GM19023 (cell line): ENCODE measurements around the gene CFAP126.
"Not testable (repeated sequence)": the region's sequence is repeated elsewhere in the genome, so short reads cannot be mapped to it uniquely, and the experiment has no call there.

ENCODE experiments used
- ATAC-seq: cut with Tn5 transposase; IDR thresholded peaks from one replicate; pipeline ENCODE4 v1.9.1; 2021; ENCODE audit warnings: mild to moderate bottlenecking, moderate library complexity; ENCODE audit not compliant: unreplicated experiment

Gene CFAP126

DNA sequence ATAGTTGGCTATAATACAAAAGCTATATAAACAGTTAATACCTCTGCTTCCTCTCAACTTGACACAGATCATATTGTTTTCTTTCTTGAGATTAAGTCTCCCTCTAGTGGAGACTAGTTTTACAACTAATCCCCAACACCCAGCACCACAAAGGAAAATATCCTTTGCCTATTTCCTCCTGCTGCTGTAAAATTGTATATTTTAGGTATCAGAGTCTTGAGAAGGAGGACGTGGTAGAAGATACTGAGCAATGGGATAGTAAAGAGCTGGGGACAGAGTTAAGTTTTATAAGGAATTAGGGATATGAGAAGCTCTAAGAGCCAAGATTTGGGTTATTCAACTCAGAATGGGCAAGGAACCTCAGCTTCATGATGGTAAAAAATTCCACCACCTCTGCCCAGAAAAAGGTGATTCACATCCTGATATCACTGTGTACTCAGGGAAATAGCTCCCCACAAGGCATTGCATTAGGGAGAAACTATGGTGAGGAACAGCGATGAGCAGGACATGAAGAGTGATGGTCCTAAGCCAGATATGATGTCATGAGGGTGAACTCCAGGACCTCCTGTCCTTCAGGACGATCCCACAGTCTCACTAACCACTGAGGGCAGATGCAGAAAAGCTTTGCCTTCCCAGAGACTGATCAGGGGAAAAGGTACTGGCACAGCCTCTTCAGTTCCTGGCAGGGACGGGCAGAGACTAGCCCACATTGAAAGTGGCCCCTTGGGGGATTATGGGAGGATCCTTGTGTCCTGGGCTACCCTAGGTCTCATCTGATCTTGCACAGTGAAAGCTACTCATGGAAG, 14.7 kb upstream of the CFAP126 start:
- ATAC-seq: no peak

DNA sequence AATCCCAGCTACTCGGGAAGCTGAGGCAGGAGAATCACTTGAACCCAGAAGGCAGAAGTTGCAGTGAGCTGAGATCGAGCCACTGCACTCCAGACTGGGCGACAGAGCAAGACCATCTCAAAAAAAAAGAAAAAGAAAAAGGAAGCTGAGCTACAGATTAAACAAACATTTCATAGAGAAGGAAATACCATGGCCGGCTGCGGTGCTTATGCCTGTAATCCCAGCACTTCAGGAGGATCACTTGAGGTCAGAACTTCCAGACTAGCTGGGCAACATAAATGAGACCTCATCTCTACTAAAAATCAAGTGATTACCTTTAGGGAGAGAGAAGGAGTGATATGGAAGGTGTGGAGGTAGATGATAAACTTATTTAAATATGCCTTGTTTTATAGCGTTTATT, 14.0 kb upstream of the CFAP126 start:
- no peak for ATAC-seq

DNA sequence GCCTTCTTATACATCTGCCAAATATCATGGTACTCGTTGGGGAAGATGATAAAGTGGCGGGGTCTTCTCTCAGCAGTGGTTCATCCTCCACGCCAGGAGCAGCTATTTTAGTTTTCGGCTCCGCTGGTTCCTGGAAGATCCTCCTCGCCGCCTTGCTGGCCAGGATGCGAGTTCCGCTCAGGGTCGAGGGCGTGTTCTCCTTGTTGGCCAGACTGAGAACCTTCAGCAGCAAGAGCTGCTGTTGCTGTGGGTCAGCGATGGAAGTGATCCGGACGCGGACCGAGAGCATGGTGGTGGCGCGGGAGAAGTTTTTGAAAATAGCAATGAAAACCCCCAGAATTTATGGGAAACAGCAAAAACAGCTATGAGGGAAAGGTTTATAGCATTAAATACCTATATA, 11.4 kb upstream of the CFAP126 start:
- ATAC-seq: no peak

- no peak for ATAC-seq
These were observed 10.3 kb upstream of the CFAP126 start for GRCh38 chr1:161378014-161378413.

DNA sequence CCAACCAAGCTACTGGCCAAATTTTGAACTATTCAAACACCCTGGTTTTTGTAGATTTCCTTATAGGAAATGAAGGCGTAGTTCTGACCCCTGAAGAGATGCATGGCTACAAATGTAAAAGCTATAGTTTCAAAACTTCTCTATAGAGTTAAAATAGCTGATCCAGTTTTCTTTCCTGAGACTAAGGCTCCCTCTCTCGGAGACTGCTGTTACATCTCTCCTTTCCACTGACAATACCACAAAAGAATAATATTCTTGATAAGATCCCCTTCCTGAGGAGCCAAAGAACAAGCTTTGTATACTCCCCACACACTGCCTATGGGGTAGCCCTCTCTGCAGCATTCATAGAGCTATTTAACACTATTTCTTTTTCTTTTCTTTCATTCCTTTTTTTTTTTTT, 6.7 kb upstream of the CFAP126 start:
- no peak for ATAC-seq

- no peak for ATAC-seq
These were observed 5.8 kb upstream of the CFAP126 start for GRCh38 chr1:161373442-161373841.

- ATAC-seq: no peak
These were observed 2.5 kb downstream of the CFAP126 start for GRCh38 chr1:161365207-161365606.

DNA sequence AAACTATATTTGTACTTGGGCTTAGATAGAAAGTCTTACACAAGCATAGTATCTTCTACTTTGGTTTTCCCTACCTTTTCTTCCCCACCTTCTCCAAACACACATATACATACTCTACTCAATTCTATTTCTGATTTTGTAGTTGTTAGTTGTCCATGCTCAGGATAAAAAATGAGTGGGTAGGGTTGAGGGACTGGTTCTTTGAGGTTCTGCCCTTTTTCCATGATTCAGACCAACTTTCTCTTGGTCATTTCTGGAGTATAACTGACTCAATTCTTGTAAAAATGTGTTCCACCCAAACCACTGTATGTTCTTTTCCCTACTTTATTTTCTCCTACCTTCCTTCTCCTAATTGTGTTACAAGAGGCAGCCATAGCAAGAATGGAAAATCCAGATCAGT, 3.3 kb downstream of the CFAP126 start:
- no peak for ATAC-seq

GRCh38 chr1:161359291-161359690, 8.4 kb downstream of the CFAP126 start:
- ATAC-seq: no peak

- no peak for ATAC-seq
These were observed 10.6 kb downstream of the CFAP126 start for GRCh38 chr1:161357073-161357472.

GRCh38 chr1:161351482-161351881, 16.2 kb downstream of the CFAP126 start:
- no peak for ATAC-seq

DNA sequence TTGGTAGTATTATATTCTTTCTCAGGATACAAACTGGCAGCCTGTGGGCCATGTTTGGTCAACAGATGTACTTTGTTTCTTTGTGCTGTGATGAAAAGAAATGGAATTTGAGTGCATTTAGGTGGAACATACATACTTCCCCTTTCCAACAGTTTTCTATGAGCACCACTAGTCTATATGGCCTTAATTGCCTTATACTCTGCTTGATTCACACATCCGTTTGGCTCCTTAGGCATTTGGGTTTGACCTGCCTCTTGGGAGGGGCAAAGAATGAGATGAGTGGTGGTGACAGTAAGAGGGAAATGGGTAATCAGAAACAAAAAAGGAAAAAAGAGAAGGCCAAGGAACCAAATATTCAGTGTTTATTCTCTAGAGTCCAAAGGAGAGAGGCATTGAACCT, 17.0 kb downstream of the CFAP126 start:
- no peak for ATAC-seq

- no peak for ATAC-seq
These were observed 24.9 kb downstream of the CFAP126 start for GRCh38 chr1:161342821-161343220.

- no peak for ATAC-seq
These were observed 25.5 kb downstream of the CFAP126 start for GRCh38 chr1:161342177-161342576.

GRCh38 chr1:161335796-161336195, 31.9 kb downstream of the CFAP126 start:
- no peak for ATAC-seq

GRCh38 chr1:161333166-161333565, 34.5 kb downstream of the CFAP126 start:
- ATAC-seq: no peak

GRCh38 chr1:161330346-161330745, 37.3 kb downstream of the CFAP126 start:
- no peak for ATAC-seq

DNA sequence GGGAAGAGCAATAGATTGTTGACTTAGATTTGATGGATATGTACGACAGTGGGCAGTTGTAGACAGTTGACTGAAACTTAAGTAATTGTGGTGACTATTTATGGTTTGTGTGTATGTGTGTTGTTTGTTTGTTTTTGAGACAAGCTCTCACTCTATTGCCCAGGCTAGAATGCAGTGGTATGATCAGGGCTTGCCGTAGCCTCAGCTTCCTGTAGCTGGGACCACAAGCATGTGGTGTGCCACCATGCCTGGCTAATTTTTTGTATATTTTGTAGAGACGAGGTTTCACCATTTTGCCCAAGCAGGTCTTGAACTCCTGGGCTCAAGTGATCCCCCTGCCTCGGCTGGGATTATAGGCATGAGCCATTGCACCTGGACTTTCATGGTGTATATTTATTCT, 43.7 kb downstream of the CFAP126 start:
- no peak for ATAC-seq

- not testable (repeated sequence) for ATAC-seq
These were observed 51.6 kb downstream of the CFAP126 start for GRCh38 chr1:161315841-161316674.
